Measurements from ENCODE around the gene BCO2. TPM values are rescaled to one million over a fixed set of nuclear protein-coding genes. Genes with fewer than 3 reads are reported as not detected.

The BCO2 gene
- total RNA-seq, 1 experiment from 2014 or later: 0.31 TPM

- Histone ChIP-seq H3K4ac (ENCODE audit: low read depth, low read length) (no peak overlapping the region), H3K23ac (ENCODE audit: insufficient read length, low read depth, low read length) (no peak overlapping the region), H3K23me2 (ENCODE audit: insufficient read length, low read depth, low read length, poor library complexity, severe bottlenecking) (peaks cover 8% of the 10 kb centered on the region), H2BK5ac (ENCODE audit: insufficient read length, low read length) (no peak overlapping the region), H3K79me2 (ENCODE audit: insufficient read depth, low read length) (no peaks in the 10 kb centered on the region; the same call in 1 of the 2 replicates), H3K79me1 (ENCODE audit: insufficient read depth, low read depth, low read length, poor library complexity, severe bottlenecking) (no peaks in the 10 kb centered on the region), H2AFZ (ENCODE audit: low read length) (no peak overlapping the region), H2BK120ac (ENCODE audit: low read depth, low read length, poor library complexity, severe bottlenecking) (no peak overlapping the region), H4K8ac (replicated peaks; ENCODE audit: insufficient read length, low read depth, low read length) (no peak overlapping the region), H3K4me1 (ENCODE audit: insufficient read depth, low read length) (no peaks in the 10 kb centered on the region), H3K9ac (ENCODE audit: extremely low read depth, insufficient read length, low read length) (no peak overlapping the region), H3K9me3 (ENCODE audit: control insufficient read depth, low read depth, low read length) (no peaks in the 10 kb centered on the region), H3K27me3 (ENCODE audit: insufficient read depth, low read length) (no peaks in the 10 kb centered on the region; the same call in 1 of the 2 replicates), H4K91ac (ENCODE audit: insufficient read length, low read depth, low read length) (no peak overlapping the region), H2BK12ac (ENCODE audit: insufficient read length, low read depth, low read length) (no peak overlapping the region), H4K5ac (ENCODE audit: insufficient read length, low read depth, low read length) (no peak overlapping the region), H3K27ac (ENCODE audit: insufficient read length, low read depth, low read length) (no peak overlapping the region), H2AK5ac (ENCODE audit: insufficient read length, low read length) (no peak overlapping the region), H3K4me2 (ENCODE audit: insufficient read depth, insufficient read length, low read length) (no peak overlapping the region), H3K18ac (ENCODE audit: insufficient read length, low read depth, low read length) (no peak overlapping the region), H2BK20ac (ENCODE audit: low read depth, low read length, poor library complexity, severe bottlenecking) (no peak overlapping the region), H4K20me1 (ENCODE audit: control insufficient read depth, insufficient read depth, insufficient read length) (no peaks in the 10 kb centered on the region), H3K14ac (ENCODE audit: insufficient read depth, low read length) (no peak overlapping the region), H3K56ac (ENCODE audit: insufficient read length, low read depth, low read length) (no peak overlapping the region), H2BK15ac (ENCODE audit: low read depth, low read length) (no peak overlapping the region), H3T11ph (ENCODE audit: low read length) (no peak overlapping the region)
- Mint-ChIP-seq H3K27ac (no peak overlapping the region), H3K4me1 (peaks cover 4% of the 10 kb centered on the region in 2 experiments), H3K4me3 (no peak overlapping the region), H3K27me3 (ENCODE audit: low read depth) (peaks cover 21% of the 10 kb centered on the region), H3K36me3 (ENCODE audit: insufficient read depth in 1 of 3, low read depth in 3 of 3) (no peaks in the 10 kb centered on the region; a peak in 1 of 7 replicates), H3K9me3 (no peaks in the 10 kb centered on the region; a peak in 1 of 5 replicates)
- TF ChIP-seq CTCF (conservative IDR thresholded peaks at IDR 0.05): no peak
- no peak for DNase-seq
- no CpG with 5 or more reads among the region's 4 CpGs for WGBS (ENCODE audit: extremely low coverage, insufficient read length, low lambda C conversion rate)
Measured at GRCh38 chr11:112222303-112222702, 47.0 kb downstream of the BCO2 start.
